IMR-90 (cell line): ENCODE measurements around the gene SOST. TPM values are rescaled to one million over a fixed set of nuclear protein-coding genes. Genes with fewer than 3 reads are reported as not detected.

Source experiments
- ATAC-seq: fragments of 200-7000 bp; cut with Tn5 transposase; 2 replicates; pipeline ENCODE4 v1.9.1; 2020; ENCODE audit warnings: low read depth, mild to moderate bottlenecking, moderate library complexity
- BruUV-seq: library from RNA; stranded (reverse); fragments of 400-500 nt; replicated peaks from 2 replicates; lab custom pipeline; 2021; lab: Mats Ljungman, UMichigan
- CTCF ChIA-PET: fragments of 300-600 bp; formaldehyde crosslinking; extraction: SDS; loops from one replicate; lab custom pipeline; 2021; ENCODE audit warnings: antibody characterized with exemption; lab: Yijun Ruan, JAX
- POLR2A ChIA-PET: fragments of 300-600 bp; sonication (Branson Sonifier 250); formaldehyde crosslinking; loops from one replicate; lab custom pipeline; 2022; ENCODE audit warnings: antibody characterized with exemption; ENCODE audit not compliant: unreplicated experiment; lab: Charles Lee
- DNase-seq: peaks from one replicate; pipeline ENCODE4 v3.0.0; 2013
- H2AFZ ChIP-seq: replicated peaks from 2 replicates; pipeline ENCODE3; 2013; ENCODE audit warnings: low read length, mild to moderate bottlenecking; ENCODE audit not compliant: poor library complexity
- H2AK5ac ChIP-seq: 2 replicates; pipeline ENCODE4 v1.6.1; 2013; ENCODE audit warnings: low read depth, low read length, inconsistent platforms
- H2AK9ac ChIP-seq: replicated peaks from 2 replicates; pipeline ENCODE3; 2013; ENCODE audit warnings: mild to moderate bottlenecking, low read depth, low read length, moderate library complexity; ENCODE audit not compliant: poor library complexity
- H2BK120ac ChIP-seq: 2 replicates; pipeline ENCODE4 v1.6.1; 2013; ENCODE audit warnings: low read depth, low read length, inconsistent platforms
- H2BK15ac ChIP-seq: 3 replicates; pipeline ENCODE4 v1.6.1; 2013; ENCODE audit warnings: low read depth, low read length, inconsistent platforms
- H2BK20ac ChIP-seq: 2 replicates; pipeline ENCODE4 v1.6.1; 2013; ENCODE audit warnings: low read depth, mild to moderate bottlenecking, inconsistent platforms, low read length, moderate library complexity
- H2BK5ac ChIP-seq: 2 replicates; pipeline ENCODE4 v1.6.1; 2013; ENCODE audit warnings: mild to moderate bottlenecking, low read depth, low read length, inconsistent platforms; ENCODE audit not compliant: poor library complexity, severe bottlenecking
- H3K14ac ChIP-seq: replicated peaks from 2 replicates; pipeline ENCODE4 v1.6.1; 2013; ENCODE audit warnings: low read depth, low read length, inconsistent platforms
- H3K18ac ChIP-seq: 2 replicates; pipeline ENCODE4 v1.6.1; 2013; ENCODE audit warnings: low read depth, low read length, control low read depth
- H3K23ac ChIP-seq: 2 replicates; pipeline ENCODE4 v1.6.1; 2013; ENCODE audit warnings: low read depth, low read length, inconsistent platforms
- H3K27ac ChIP-seq: 2 replicates; pipeline ENCODE4 v1.5.1; 2013; ENCODE audit warnings: mild to moderate bottlenecking, control low read depth, low read length; ENCODE audit not compliant: insufficient read depth
- H3K27me3 ChIP-seq: 2 replicates; pipeline ENCODE4 v1.6.1; 2013; ENCODE audit warnings: low read length; ENCODE audit not compliant: control insufficient read depth, insufficient read depth
- H3K36me3 ChIP-seq: 2 replicates; pipeline ENCODE4 v1.6.1; 2013; ENCODE audit warnings: low read length, mixed read lengths; ENCODE audit not compliant: control insufficient read depth, insufficient read depth
- H3K4ac ChIP-seq: 2 replicates; pipeline ENCODE4 v1.6.1; 2013; ENCODE audit warnings: low read depth, low read length, inconsistent platforms
- H3K4me1 ChIP-seq: 2 replicates; pipeline ENCODE4 v1.6.1; 2013; ENCODE audit warnings: low read length, mixed read lengths; ENCODE audit not compliant: control insufficient read depth, insufficient read depth
- H3K4me2 ChIP-seq: 2 replicates; pipeline ENCODE4 v1.6.1; 2013; ENCODE audit warnings: low read depth, mild to moderate bottlenecking, control low read depth, low read length, moderate library complexity
- H3K4me3 ChIP-seq: 2 replicates; pipeline ENCODE4 v1.5.1; 2013; ENCODE audit warnings: low read depth, mild to moderate bottlenecking, control low read depth, low read length, moderate library complexity; ENCODE audit not compliant: insufficient read depth
- H3K56ac ChIP-seq: 2 replicates; pipeline ENCODE4 v1.6.1; 2013; ENCODE audit warnings: low read length, inconsistent platforms; ENCODE audit not compliant: insufficient read depth; ENCODE audit errors: extremely low read depth
- H3K79me1 ChIP-seq, 2 experiments: 2 replicates each; pipeline ENCODE4 v1.6.1; 2013; ENCODE audit warnings: low read length in 2 of 2, inconsistent platforms in 1 of 2, low read depth in 1 of 2
- H3K9ac ChIP-seq: 2 replicates; pipeline ENCODE4 v1.6.1; 2013; ENCODE audit warnings: low read depth, low read length, control low read depth
- H3K9me1 ChIP-seq: 2 replicates; pipeline ENCODE4 v1.6.1; 2013; ENCODE audit warnings: low read length, inconsistent platforms; ENCODE audit not compliant: insufficient read depth
- H3K9me3 ChIP-seq: 2 replicates; pipeline ENCODE4 v1.6.1; 2013; ENCODE audit warnings: low read length; ENCODE audit not compliant: control insufficient read depth, insufficient read depth
- H4K20me1 ChIP-seq: 2 replicates; pipeline ENCODE4 v1.6.1; 2013; ENCODE audit warnings: low read length, inconsistent platforms; ENCODE audit not compliant: insufficient read depth
- H4K5ac ChIP-seq: 2 replicates; pipeline ENCODE4 v1.6.1; 2013; ENCODE audit warnings: mild to moderate bottlenecking, low read depth, low read length, control low read depth
- H4K8ac ChIP-seq, 2 experiments: 2 replicates each; pipeline ENCODE4 v1.6.1; 2013; ENCODE audit warnings: low read depth in 2 of 2, low read length in 2 of 2, control low read depth in 1 of 2, inconsistent platforms in 1 of 2
- H4K91ac ChIP-seq: 2 replicates; pipeline ENCODE4 v1.6.1; 2013; ENCODE audit warnings: low read depth, low read length, inconsistent platforms; ENCODE audit not compliant: insufficient read depth
- CEBPB ChIP-seq: IDR thresholded peaks from 2 replicates; pipeline ENCODE4 v1.6.1; 2012; ENCODE audit warnings: low read depth, low read length, improper control_type of control experiment
- CHD1 ChIP-seq: IDR thresholded peaks from 2 replicates; pipeline ENCODE4 v1.6.1; 2012; ENCODE audit warnings: low read depth, low read length, improper control_type of control experiment
- CTCF ChIP-seq: conservative IDR thresholded peaks from 2 replicates; pipeline ENCODE4 v1.5.1; 2012; ENCODE audit warnings: mild to moderate bottlenecking, low read depth, low read length, improper control_type of control experiment
- FOS ChIP-seq: fragments of 150-350 bp; IDR thresholded peaks from 2 replicates; pipeline ENCODE4 v1.6.1; 2016; ENCODE audit warnings: low read depth, low read length
- MAFK ChIP-seq: IDR thresholded peaks from 2 replicates; pipeline ENCODE4 v1.6.1; 2012; ENCODE audit warnings: low read depth, low read length, improper control_type of control experiment
- MXI1 ChIP-seq: IDR thresholded peaks from 2 replicates; pipeline ENCODE4 v1.6.1; 2012; ENCODE audit warnings: low read depth, mild to moderate bottlenecking, low read length, moderate library complexity, borderline replicate concordance
- RCOR1 ChIP-seq: IDR thresholded peaks from 2 replicates; pipeline ENCODE4 v1.6.1; 2012; ENCODE audit warnings: mild to moderate bottlenecking, low read length, improper control_type of control experiment; ENCODE audit not compliant: insufficient replicate concordance
- WGBS, 2 experiments: methylation state at CpG; one replicate each; pipeline versions ENCODE4 v1.1.5 to v1.1.7; 2013; ENCODE audit warnings: missing lambda C conversion rate in 2 of 2; ENCODE audit not compliant: insufficient read length in 1 of 2; ENCODE audit errors: extremely low coverage in 2 of 2; 5-methylcytosine and 5-hydroxymethylcytosine counted together
- dilution Hi-C: fragments of 300-500 bp; cut with HindIII; formaldehyde crosslinking; loops from one replicate; pipeline ENCODE4 v1.14.3; 2018; ENCODE audit warnings: low sequenced_read_pairs; ENCODE audit not compliant: unreplicated experiment
- in situ Hi-C: fragments of 300-500 bp; cut with MboI; formaldehyde crosslinking; loops from 3 replicates; pipeline ENCODE4 v1.14.3; 2019; ENCODE audit warnings: low sequenced_read_pairs, inconsistent platforms, mixed read lengths
- intact Hi-C: fragments of 100-400 bp; cut with micrococcal nuclease; formaldehyde crosslinking; loops from 2 replicates; pipeline ENCODE4 v1.10.0; 2022
- polyA plus RNA-seq, 3 experiments: library from polyadenylated mRNA; depleted of rRNA; stranded (reverse); fragments of >200 nt; gene quantifications; 2 replicates each; pipeline ENCODE4 v1.2.3, GENCODE V29; 2012; ENCODE audit warnings: low replicate concordance in 1 of 3
- total RNA-seq: library from RNA; depleted of rRNA; stranded (reverse); fragments of >200 nt; gene quantifications from 2 replicates; pipeline ENCODE4 v1.2.3, GENCODE V29; 2012

SOST gene
- total and polyA plus RNA-seq, 2 of the 4 experiments (the other 2 are of a cell fraction), result not detected

- no peaks in the 10 kb centered on the region for H4K20me1 ChIP-seq
- H3K9me3 ChIP-seq, result no peaks in the 10 kb centered on the region
- POLR2A ChIA-PET, result no interaction called here
- H3K18ac ChIP-seq, result no peak overlapping the region
- no peak overlapping the region; the same call in 1 of the 2 replicates for H2AK5ac ChIP-seq
- H3K27me3 ChIP-seq, result peaks cover 48% of the 10 kb centered on the region
- CTCF ChIA-PET, result no interaction called here
- no peaks in the 10 kb centered on the region for H3K36me3 ChIP-seq
- ATAC-seq (no peak), DNase-seq (no peak)
- H2BK15ac ChIP-seq, result no peak overlapping the region
- WGBS, 2 experiments, result 100% methylated on average over 1 of the region's 6 CpGs; no CpG with 5 or more reads in 1 of the 2 experiments
- no peak for TF ChIP-seq CHD1
- TF ChIP-seq CTCF, result no peak
- TF ChIP-seq MAFK, result no peak
- no peak for TF ChIP-seq CEBPB
- TF ChIP-seq FOS, result no peak
- no peak for TF ChIP-seq MXI1
- no peak for TF ChIP-seq RCOR1
- no peak overlapping the region for H3K27ac ChIP-seq
- no peak overlapping the region for H2AK9ac ChIP-seq
- H3K4me2 ChIP-seq, result no peak overlapping the region
- H4K91ac ChIP-seq, result no peak overlapping the region
- H3K23ac ChIP-seq, result no peak overlapping the region
- no peaks in the 10 kb centered on the region for H3K79me1 ChIP-seq
- dilution Hi-C loops (no loop called here), in situ Hi-C loops (no loop called here), intact Hi-C loops (no loop called here)
- no peak overlapping the region for H4K5ac ChIP-seq
- H2BK120ac ChIP-seq, result no peak overlapping the region
- H3K14ac ChIP-seq, result no peak overlapping the region
- H2BK20ac ChIP-seq, result no peak overlapping the region
- H3K9ac ChIP-seq, result no peak overlapping the region
- no peak overlapping the region for H4K8ac ChIP-seq
- no peaks in the 10 kb centered on the region for H3K4me1 ChIP-seq
- no peak overlapping the region for H3K4me3 ChIP-seq
- no peak overlapping the region for H2AFZ ChIP-seq
- H3K56ac ChIP-seq, result no peak overlapping the region
- no TSS peak for BruUV-seq
- no peak overlapping the region for H2BK5ac ChIP-seq
- 0 out of 2 replicates have a peak, but pooled peaks cover 4% of the 10 kb centered on the region for H3K9me1 ChIP-seq
- H3K4ac ChIP-seq, result no peak overlapping the region
Measured at GRCh38 chr17:43758086-43758485, 505 bp downstream of the SOST start.
